Measurements from ENCODE around the gene ME3. TPM values are rescaled to one million over a fixed set of nuclear protein-coding genes. Genes with fewer than 3 reads are reported as not detected.

Gene ME3
- total RNA-seq, 3 donors from 2014 or later, result 29.3 to 51.2 (median 31.8) TPM

DNA sequence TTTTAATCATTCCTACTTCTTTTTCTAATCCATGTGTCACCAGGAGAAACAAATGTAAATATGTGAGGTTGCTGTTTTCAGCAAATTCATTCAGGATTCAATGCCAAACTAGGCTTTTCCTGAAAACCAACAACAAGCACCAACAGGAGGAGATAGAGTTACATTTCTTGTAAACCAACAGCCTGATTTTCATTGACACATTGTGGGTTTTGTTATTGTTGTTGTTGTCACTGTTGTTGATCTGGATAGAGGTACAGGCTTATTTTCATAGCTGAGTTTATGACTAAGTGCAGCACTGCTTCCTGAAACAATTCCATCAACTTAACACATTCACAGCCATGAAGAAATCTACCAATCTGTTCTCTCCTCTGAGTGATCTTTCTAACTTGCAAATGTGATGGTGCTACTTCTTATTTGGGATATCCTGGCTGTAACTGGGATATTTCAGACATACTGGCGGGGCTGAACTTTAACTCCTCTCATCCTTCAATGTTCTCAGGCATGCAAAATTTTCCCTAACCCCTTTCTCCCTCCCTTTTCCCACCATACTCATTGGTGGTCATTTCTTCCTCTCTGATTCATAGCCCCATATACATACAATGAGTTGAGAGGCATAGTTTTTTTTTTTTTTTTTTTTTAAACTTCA lies 65.5 kb downstream of the ME3 start:
- Histone ChIP-seq H3K4me1 (ENCODE audit: low read depth) (no peaks in the 10 kb centered on the region), H3K4me3 (no peak overlapping the region), H3K9me3 (no peaks in the 10 kb centered on the region), H3K36me3 (ENCODE audit: low read depth) (no peaks in the 10 kb centered on the region)
- TF ChIP-seq, protein P1, sequence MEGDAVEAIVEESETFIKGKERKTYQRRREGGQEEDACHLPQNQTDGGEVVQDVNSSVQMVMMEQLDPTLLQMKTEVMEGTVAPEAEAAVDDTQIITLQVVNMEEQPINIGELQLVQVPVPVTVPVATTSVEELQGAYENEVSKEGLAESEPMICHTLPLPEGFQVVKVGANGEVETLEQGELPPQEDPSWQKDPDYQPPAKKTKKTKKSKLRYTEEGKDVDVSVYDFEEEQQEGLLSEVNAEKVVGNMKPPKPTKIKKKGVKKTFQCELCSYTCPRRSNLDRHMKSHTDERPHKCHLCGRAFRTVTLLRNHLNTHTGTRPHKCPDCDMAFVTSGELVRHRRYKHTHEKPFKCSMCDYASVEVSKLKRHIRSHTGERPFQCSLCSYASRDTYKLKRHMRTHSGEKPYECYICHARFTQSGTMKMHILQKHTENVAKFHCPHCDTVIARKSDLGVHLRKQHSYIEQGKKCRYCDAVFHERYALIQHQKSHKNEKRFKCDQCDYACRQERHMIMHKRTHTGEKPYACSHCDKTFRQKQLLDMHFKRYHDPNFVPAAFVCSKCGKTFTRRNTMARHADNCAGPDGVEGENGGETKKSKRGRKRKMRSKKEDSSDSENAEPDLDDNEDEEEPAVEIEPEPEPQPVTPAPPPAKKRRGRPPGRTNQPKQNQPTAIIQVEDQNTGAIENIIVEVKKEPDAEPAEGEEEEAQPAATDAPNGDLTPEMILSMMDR (IDR thresholded peaks at IDR 0.05), result no peak
- ATAC-seq (no peak), DNase-seq (no peak)
- intact Hi-C loops (cut with DNase I, micrococcal nuclease), result loop anchor here in 1 of 2 donors (10.0 kb wide), 1 partner anchor 142 kb away; no protein-coding TSS in a partner anchor

DNA sequence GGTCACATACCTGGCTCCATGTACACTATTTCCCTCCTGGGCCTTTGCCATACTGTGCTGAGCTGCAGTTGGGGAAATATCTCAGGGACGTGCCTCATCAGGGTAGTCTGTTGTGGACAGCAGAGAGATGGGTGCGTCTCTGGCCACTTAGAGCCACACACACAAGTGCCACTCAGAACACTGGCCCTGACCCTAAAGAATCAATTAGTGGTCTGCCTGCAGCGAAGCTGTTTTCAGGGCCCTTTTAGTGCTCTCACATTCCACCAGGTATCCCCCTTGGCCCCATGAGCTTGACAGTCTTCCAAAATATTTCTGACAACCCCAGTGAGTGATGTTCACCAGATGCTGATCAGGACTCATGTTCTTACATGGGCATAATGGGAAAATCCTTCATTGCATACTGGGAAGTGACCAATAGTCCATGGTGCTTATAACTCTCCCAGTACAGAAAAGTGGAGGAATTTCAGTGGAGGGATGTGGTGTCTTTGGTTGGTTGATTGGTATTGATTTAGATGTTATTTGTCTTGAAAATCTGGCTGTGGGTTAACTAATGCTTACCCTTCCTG lies 66.1 kb downstream of the ME3 start:
- TF ChIP-seq, protein P1 (IDR thresholded peaks at IDR 0.05), result no peak
- no peak overlapping the region for H3K4me3 ChIP-seq
- H3K36me3 ChIP-seq (ENCODE audit: low read depth), result no peaks in the 10 kb centered on the region
- no peaks in the 10 kb centered on the region for H3K4me1 ChIP-seq (ENCODE audit: low read depth)
- intact Hi-C loops (cut with DNase I, micrococcal nuclease), result loop anchor here in 1 of 2 donors (10.0 kb wide), 1 partner anchor 142 kb away; no protein-coding TSS in a partner anchor
- ATAC-seq (no peak), DNase-seq (no peak)
- no peaks in the 10 kb centered on the region for H3K9me3 ChIP-seq

DNA sequence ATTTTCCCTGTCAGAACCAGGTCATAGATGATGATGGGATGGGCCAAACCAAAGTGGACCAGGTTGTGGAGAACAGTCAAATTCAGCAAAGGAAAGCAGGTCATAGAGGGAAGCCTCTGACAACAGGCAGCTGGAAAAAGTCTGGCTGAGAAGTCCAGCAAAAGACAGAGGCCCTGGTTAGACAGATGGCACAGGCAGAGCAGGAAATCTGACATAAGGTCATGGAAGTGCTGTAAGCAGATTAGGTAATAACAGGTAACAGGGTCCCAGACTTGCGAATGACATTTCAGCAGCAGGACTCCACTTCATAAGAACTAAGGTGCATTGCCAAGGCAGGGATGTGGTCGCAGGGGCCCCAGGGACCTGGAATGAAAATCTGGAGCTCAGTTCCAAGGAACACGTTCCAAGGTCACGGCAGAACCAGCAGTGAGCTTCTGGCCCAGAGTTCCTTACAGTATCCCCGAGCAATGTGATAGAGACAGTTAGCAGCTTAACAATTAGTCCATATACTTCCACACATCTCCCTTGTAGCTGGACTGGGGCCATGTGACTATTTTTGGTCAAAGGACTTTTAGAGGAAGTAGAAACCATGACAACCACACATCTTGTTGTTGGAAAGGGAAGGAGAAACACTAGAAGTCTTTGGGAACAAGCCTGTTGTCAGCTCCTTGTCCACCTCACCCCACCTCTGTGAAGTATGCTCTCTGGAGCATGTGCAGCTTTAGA lies 75.4 kb downstream of the ME3 start:
- Histone ChIP-seq H3K9me3 (peaks cover 3% of the 10 kb centered on the region), H3K36me3 (ENCODE audit: low read depth) (no peaks in the 10 kb centered on the region), H3K4me3 (no peak overlapping the region), H3K4me1 (ENCODE audit: low read depth) (peaks cover 6% of the 10 kb centered on the region)
- ATAC-seq (no peak), DNase-seq (peak in 1 of 3 donors; percentile 36)
- TF ChIP-seq, protein P1 (IDR thresholded peaks at IDR 0.05), result no peak
- intact Hi-C loops (cut with DNase I, micrococcal nuclease), result no loop called here

DNA sequence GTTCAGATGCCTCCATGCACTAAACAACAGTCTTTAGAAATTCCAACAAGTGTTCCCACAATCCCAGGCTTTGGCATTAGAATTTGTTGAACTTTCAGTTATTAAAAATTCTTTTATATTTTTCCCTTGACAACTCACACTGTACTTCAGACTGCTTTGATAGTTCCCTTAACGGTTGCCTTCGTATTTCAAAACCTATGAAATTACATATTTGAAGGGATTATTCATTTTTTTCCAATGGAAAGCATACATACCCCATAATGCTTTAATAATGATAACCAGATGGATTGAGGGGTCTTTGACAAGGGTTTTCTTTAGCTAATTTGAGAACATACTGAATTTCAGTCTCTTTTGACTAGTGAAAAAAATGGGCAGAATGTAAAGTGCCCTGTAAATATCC lies 76.5 kb downstream of the ME3 start:
- TF ChIP-seq, protein P1 (IDR thresholded peaks at IDR 0.05), result no peak
- Histone ChIP-seq H3K4me3 (no peak overlapping the region), H3K4me1 (ENCODE audit: low read depth) (peaks cover 6% of the 10 kb centered on the region), H3K36me3 (ENCODE audit: low read depth) (no peaks in the 10 kb centered on the region), H3K9me3 (peaks cover 3% of the 10 kb centered on the region)
- no peak for DNase-seq
- ATAC-seq, result no peak
- intact Hi-C loops (cut with DNase I, micrococcal nuclease), result no loop called here

DNA sequence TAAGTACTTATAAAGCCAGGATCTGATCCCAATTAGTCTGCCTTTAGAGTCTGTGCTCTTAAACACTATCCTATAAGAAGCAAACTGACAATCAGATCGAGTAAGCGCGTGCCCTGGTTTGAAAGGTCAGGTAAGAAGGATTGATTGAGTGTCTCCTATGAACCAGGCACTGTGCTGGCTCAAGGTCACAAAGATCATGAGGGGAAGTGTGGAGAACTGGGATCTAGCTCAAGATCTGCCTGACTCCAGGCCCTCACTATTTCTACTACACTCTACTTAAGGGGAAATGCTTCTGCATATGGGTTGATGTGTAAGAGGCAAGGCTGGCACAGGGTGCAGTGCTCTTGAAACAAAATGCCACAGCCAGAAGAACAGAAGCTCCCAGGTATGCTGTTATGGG lies 77.0 kb downstream of the ME3 start:
- H3K36me3 ChIP-seq (ENCODE audit: low read depth), result no peaks in the 10 kb centered on the region
- TF ChIP-seq, protein P1 (IDR thresholded peaks at IDR 0.05), result no peak
- peaks cover 3% of the 10 kb centered on the region for H3K9me3 ChIP-seq
- peaks cover 6% of the 10 kb centered on the region for H3K4me1 ChIP-seq (ENCODE audit: low read depth)
- H3K4me3 ChIP-seq, result no peak overlapping the region
- intact Hi-C loops (cut with DNase I, micrococcal nuclease), result no loop called here
- DNase-seq, result peak in 1 of 3 donors; percentile 29
- ATAC-seq, result peak; percentile 40

Data from mucosa of descending colon (tissue), 3 donors.